IMR-90 (cell line): ENCODE measurements around the gene KIAA1328. TPM values are rescaled to one million over a fixed set of nuclear protein-coding genes. Genes with fewer than 3 reads are reported as not detected.

Experiments
- ATAC-seq: fragments of 200-7000 bp; cut with Tn5 transposase; 2 replicates; pipeline ENCODE4 v1.9.1; 2020; ENCODE audit warnings: low read depth, mild to moderate bottlenecking, moderate library complexity
- BruUV-seq: library from RNA; stranded (reverse); fragments of 400-500 nt; replicated peaks from 2 replicates; lab custom pipeline; 2021; lab: Mats Ljungman, UMichigan
- CTCF ChIA-PET: fragments of 300-600 bp; formaldehyde crosslinking; extraction: SDS; loops from one replicate; lab custom pipeline; 2021; ENCODE audit warnings: antibody characterized with exemption; lab: Yijun Ruan, JAX
- POLR2A ChIA-PET: fragments of 300-600 bp; sonication (Branson Sonifier 250); formaldehyde crosslinking; loops from one replicate; lab custom pipeline; 2022; ENCODE audit warnings: antibody characterized with exemption; ENCODE audit not compliant: unreplicated experiment; lab: Charles Lee
- DNase-seq: peaks from one replicate; pipeline ENCODE4 v3.0.0; 2013
- H2AFZ ChIP-seq: replicated peaks from 2 replicates; pipeline ENCODE3; 2013; ENCODE audit warnings: low read length, mild to moderate bottlenecking; ENCODE audit not compliant: poor library complexity
- H2AK5ac ChIP-seq: 2 replicates; pipeline ENCODE4 v1.6.1; 2013; ENCODE audit warnings: low read depth, low read length, inconsistent platforms
- H2AK9ac ChIP-seq: replicated peaks from 2 replicates; pipeline ENCODE3; 2013; ENCODE audit warnings: mild to moderate bottlenecking, low read depth, low read length, moderate library complexity; ENCODE audit not compliant: poor library complexity
- H2BK120ac ChIP-seq: 2 replicates; pipeline ENCODE4 v1.6.1; 2013; ENCODE audit warnings: low read depth, low read length, inconsistent platforms
- H2BK15ac ChIP-seq: 3 replicates; pipeline ENCODE4 v1.6.1; 2013; ENCODE audit warnings: low read depth, low read length, inconsistent platforms
- H2BK20ac ChIP-seq: 2 replicates; pipeline ENCODE4 v1.6.1; 2013; ENCODE audit warnings: low read depth, mild to moderate bottlenecking, inconsistent platforms, low read length, moderate library complexity
- H2BK5ac ChIP-seq: 2 replicates; pipeline ENCODE4 v1.6.1; 2013; ENCODE audit warnings: mild to moderate bottlenecking, low read depth, low read length, inconsistent platforms; ENCODE audit not compliant: poor library complexity, severe bottlenecking
- H3K14ac ChIP-seq: replicated peaks from 2 replicates; pipeline ENCODE4 v1.6.1; 2013; ENCODE audit warnings: low read depth, low read length, inconsistent platforms
- H3K18ac ChIP-seq: 2 replicates; pipeline ENCODE4 v1.6.1; 2013; ENCODE audit warnings: low read depth, low read length, control low read depth
- H3K23ac ChIP-seq: 2 replicates; pipeline ENCODE4 v1.6.1; 2013; ENCODE audit warnings: low read depth, low read length, inconsistent platforms
- H3K27ac ChIP-seq: 2 replicates; pipeline ENCODE4 v1.5.1; 2013; ENCODE audit warnings: mild to moderate bottlenecking, control low read depth, low read length; ENCODE audit not compliant: insufficient read depth
- H3K27me3 ChIP-seq: 2 replicates; pipeline ENCODE4 v1.6.1; 2013; ENCODE audit warnings: low read length; ENCODE audit not compliant: control insufficient read depth, insufficient read depth
- H3K36me3 ChIP-seq: 2 replicates; pipeline ENCODE4 v1.6.1; 2013; ENCODE audit warnings: low read length, mixed read lengths; ENCODE audit not compliant: control insufficient read depth, insufficient read depth
- H3K4ac ChIP-seq: 2 replicates; pipeline ENCODE4 v1.6.1; 2013; ENCODE audit warnings: low read depth, low read length, inconsistent platforms
- H3K4me1 ChIP-seq: 2 replicates; pipeline ENCODE4 v1.6.1; 2013; ENCODE audit warnings: low read length, mixed read lengths; ENCODE audit not compliant: control insufficient read depth, insufficient read depth
- H3K4me2 ChIP-seq: 2 replicates; pipeline ENCODE4 v1.6.1; 2013; ENCODE audit warnings: low read depth, mild to moderate bottlenecking, control low read depth, low read length, moderate library complexity
- H3K4me3 ChIP-seq: 2 replicates; pipeline ENCODE4 v1.5.1; 2013; ENCODE audit warnings: low read depth, mild to moderate bottlenecking, control low read depth, low read length, moderate library complexity; ENCODE audit not compliant: insufficient read depth
- H3K56ac ChIP-seq: 2 replicates; pipeline ENCODE4 v1.6.1; 2013; ENCODE audit warnings: low read length, inconsistent platforms; ENCODE audit not compliant: insufficient read depth; ENCODE audit errors: extremely low read depth
- H3K79me1 ChIP-seq, 2 experiments: 2 replicates each; pipeline ENCODE4 v1.6.1; 2013; ENCODE audit warnings: low read length in 2 of 2, inconsistent platforms in 1 of 2, low read depth in 1 of 2
- H3K9ac ChIP-seq: 2 replicates; pipeline ENCODE4 v1.6.1; 2013; ENCODE audit warnings: low read depth, low read length, control low read depth
- H3K9me1 ChIP-seq: 2 replicates; pipeline ENCODE4 v1.6.1; 2013; ENCODE audit warnings: low read length, inconsistent platforms; ENCODE audit not compliant: insufficient read depth
- H3K9me3 ChIP-seq: 2 replicates; pipeline ENCODE4 v1.6.1; 2013; ENCODE audit warnings: low read length; ENCODE audit not compliant: control insufficient read depth, insufficient read depth
- H4K20me1 ChIP-seq: 2 replicates; pipeline ENCODE4 v1.6.1; 2013; ENCODE audit warnings: low read length, inconsistent platforms; ENCODE audit not compliant: insufficient read depth
- H4K5ac ChIP-seq: 2 replicates; pipeline ENCODE4 v1.6.1; 2013; ENCODE audit warnings: mild to moderate bottlenecking, low read depth, low read length, control low read depth
- H4K8ac ChIP-seq, 2 experiments: 2 replicates each; pipeline ENCODE4 v1.6.1; 2013; ENCODE audit warnings: low read depth in 2 of 2, low read length in 2 of 2, control low read depth in 1 of 2, inconsistent platforms in 1 of 2
- H4K91ac ChIP-seq: 2 replicates; pipeline ENCODE4 v1.6.1; 2013; ENCODE audit warnings: low read depth, low read length, inconsistent platforms; ENCODE audit not compliant: insufficient read depth
- BHLHE40 ChIP-seq: fragments of 150-350 bp; IDR thresholded peaks from 2 replicates; pipeline ENCODE4 v1.6.1; 2016; ENCODE audit warnings: mild to moderate bottlenecking, low read depth, low read length
- CEBPB ChIP-seq: IDR thresholded peaks from 2 replicates; pipeline ENCODE4 v1.6.1; 2012; ENCODE audit warnings: low read depth, low read length, improper control_type of control experiment
- CHD1 ChIP-seq: IDR thresholded peaks from 2 replicates; pipeline ENCODE4 v1.6.1; 2012; ENCODE audit warnings: low read depth, low read length, improper control_type of control experiment
- FOS ChIP-seq: fragments of 150-350 bp; IDR thresholded peaks from 2 replicates; pipeline ENCODE4 v1.6.1; 2016; ENCODE audit warnings: low read depth, low read length
- MAFK ChIP-seq: IDR thresholded peaks from 2 replicates; pipeline ENCODE4 v1.6.1; 2012; ENCODE audit warnings: low read depth, low read length, improper control_type of control experiment
- MAZ ChIP-seq: IDR thresholded peaks from 2 replicates; pipeline ENCODE4 v1.6.1; 2012; ENCODE audit warnings: low read depth, mild to moderate bottlenecking, low read length, improper control_type of control experiment, moderate library complexity, borderline replicate concordance
- MXI1 ChIP-seq: IDR thresholded peaks from 2 replicates; pipeline ENCODE4 v1.6.1; 2012; ENCODE audit warnings: low read depth, mild to moderate bottlenecking, low read length, moderate library complexity, borderline replicate concordance
- NFE2L2 ChIP-seq: fragments of 150-350 bp; IDR thresholded peaks from 2 replicates; pipeline ENCODE4 v1.6.1; 2016; ENCODE audit warnings: low read depth, mild to moderate bottlenecking, low read length
- POLR2A ChIP-seq: IDR thresholded peaks from 2 replicates; pipeline ENCODE4 v1.6.1; 2012; ENCODE audit warnings: mild to moderate bottlenecking, low read depth, low read length
- RAD21 ChIP-seq: IDR thresholded peaks from 2 replicates; pipeline ENCODE4 v1.6.1; 2012; ENCODE audit warnings: low read length, improper control_type of control experiment
- RCOR1 ChIP-seq: IDR thresholded peaks from 2 replicates; pipeline ENCODE4 v1.6.1; 2012; ENCODE audit warnings: mild to moderate bottlenecking, low read length, improper control_type of control experiment; ENCODE audit not compliant: insufficient replicate concordance
- RFX5 ChIP-seq: IDR thresholded peaks from 2 replicates; pipeline ENCODE4 v1.8.0; 2012; ENCODE audit warnings: low read depth, mild to moderate bottlenecking, low read length, moderate library complexity
- WGBS, 2 experiments: methylation state at CpG; one replicate each; pipeline versions ENCODE4 v1.1.5 to v1.1.7; 2013; ENCODE audit warnings: missing lambda C conversion rate in 2 of 2; ENCODE audit not compliant: insufficient read length in 1 of 2; ENCODE audit errors: extremely low coverage in 2 of 2; 5-methylcytosine and 5-hydroxymethylcytosine counted together
- dilution Hi-C: fragments of 300-500 bp; cut with HindIII; formaldehyde crosslinking; loops from one replicate; pipeline ENCODE4 v1.14.3; 2018; ENCODE audit warnings: low sequenced_read_pairs; ENCODE audit not compliant: unreplicated experiment
- in situ Hi-C: fragments of 300-500 bp; cut with MboI; formaldehyde crosslinking; loops from 3 replicates; pipeline ENCODE4 v1.14.3; 2019; ENCODE audit warnings: low sequenced_read_pairs, inconsistent platforms, mixed read lengths
- intact Hi-C: fragments of 100-400 bp; cut with micrococcal nuclease; formaldehyde crosslinking; loops from 2 replicates; pipeline ENCODE4 v1.10.0; 2022
- polyA plus RNA-seq, 3 experiments: library from polyadenylated mRNA; depleted of rRNA; stranded (reverse); fragments of >200 nt; gene quantifications; 2 replicates each; pipeline ENCODE4 v1.2.3, GENCODE V29; 2012; ENCODE audit warnings: low replicate concordance in 1 of 3
- total RNA-seq: library from RNA; depleted of rRNA; stranded (reverse); fragments of >200 nt; gene quantifications from 2 replicates; pipeline ENCODE4 v1.2.3, GENCODE V29; 2012
- TF ChIP-seq, protein P1 (sequence below): fragments of 150-350 bp; IDR thresholded peaks from 2 replicates; pipeline ENCODE4 v1.6.1; 2017; ENCODE audit warnings: mild to moderate bottlenecking, antibody characterized with exemption, low read length, low read depth
- TF ChIP-seq, protein P2 (sequence below): fragments of 150-350 bp; IDR thresholded peaks from 2 replicates; pipeline ENCODE4 v1.6.1; 2016; ENCODE audit warnings: low read depth, mild to moderate bottlenecking, low read length, moderate library complexity, borderline replicate concordance
- TF ChIP-seq, protein P3 (sequence below): conservative IDR thresholded peaks from 2 replicates; pipeline ENCODE4 v1.5.1; 2012; ENCODE audit warnings: mild to moderate bottlenecking, low read depth, low read length, improper control_type of control experiment

KIAA1328 gene
- total and polyA plus RNA-seq, 2 of the 4 experiments (the other 2 are of a cell fraction): 2.4 to 7.0 TPM

DNA sequence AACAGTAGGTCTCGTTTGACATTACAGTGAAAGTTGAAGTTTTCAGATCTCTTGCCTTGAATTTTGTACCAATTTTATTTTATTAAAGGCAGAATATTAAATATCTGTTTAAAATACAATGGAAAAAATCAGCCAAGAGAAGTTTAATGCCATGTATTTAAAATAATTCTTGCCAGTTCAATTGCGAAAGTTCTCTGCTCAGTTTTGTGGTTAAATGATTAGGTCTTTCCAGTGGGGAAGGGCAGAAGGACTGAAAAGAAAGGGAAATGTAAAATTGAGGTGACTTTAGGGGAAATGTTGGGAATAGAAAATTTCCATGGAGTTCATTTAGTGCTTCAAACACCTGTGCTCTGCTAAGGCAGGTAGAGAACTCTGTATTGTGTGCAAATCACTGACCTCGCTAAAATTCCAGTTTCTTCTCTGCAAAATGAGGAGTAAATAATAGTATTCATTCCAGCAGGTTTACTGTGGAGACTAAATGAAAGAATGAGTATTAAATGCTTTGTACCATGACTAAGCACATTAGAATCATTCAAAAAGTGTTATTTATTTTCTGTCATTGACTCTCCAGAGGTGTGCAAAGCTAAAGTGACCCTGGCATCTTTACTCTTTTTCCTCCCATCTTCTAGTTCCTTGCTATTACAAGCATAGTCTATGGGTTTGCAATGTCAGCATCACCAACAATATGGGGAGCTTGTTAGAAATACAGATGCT, 74.4 kb downstream of the KIAA1328 start:
- Histone ChIP-seq H4K20me1 (no peaks in the 10 kb centered on the region), H2BK120ac (no peak overlapping the region), H3K9ac (no peak overlapping the region), H2BK15ac (no peak overlapping the region), H3K23ac (no peak overlapping the region), H4K5ac (0 out of 2 replicates have a peak overlapping the region, but pooled peaks have one; percentile 40), H2BK20ac (no peak overlapping the region), H2BK5ac (no peak overlapping the region), H3K9me3 (no peaks in the 10 kb centered on the region), H2AK5ac (no peak overlapping the region), H3K4me2 (peak overlapping the region; percentile 82; the same call in 1 of the 2 replicates), H2AFZ (no peak overlapping the region), H3K27ac (no peak overlapping the region), H4K8ac (no peak overlapping the region), H3K56ac (no peak overlapping the region), H2AK9ac (no peak overlapping the region), H3K79me1 (no peaks in the 10 kb centered on the region; a peak in 1 of 4 replicates), H3K27me3 (no peaks in the 10 kb centered on the region), H3K4me1 (peaks cover 7% of the 10 kb centered on the region; the same call in 1 of the 2 replicates), H3K14ac (no peak overlapping the region), H3K36me3 (no peaks in the 10 kb centered on the region), H3K9me1 (no peaks in the 10 kb centered on the region), H3K4ac (no peak overlapping the region), H3K18ac (no peak overlapping the region; the same call in 1 of the 2 replicates), H3K4me3 (no peak overlapping the region), H4K91ac (no peak overlapping the region)
- no TSS peak for BruUV-seq
- DNase-seq (peak; percentile 27), ATAC-seq (peak; percentile 42; the same call in 1 of the 2 replicates)
- intact Hi-C loops (no loop called here), dilution Hi-C loops (no loop called here), in situ Hi-C loops (no loop called here)
- POLR2A ChIA-PET: no interaction called here
- CTCF ChIA-PET: interaction anchor here (0.6 to 1.2 kb wide), 2 partner anchors 39 to 51 kb away, joined by 3 to 6 read pairs; no protein-coding TSS in a partner anchor
- 100% methylated on average over 1 of the region's 3 CpGs; no CpG with 5 or more reads in 1 of the 2 experiments for WGBS, 2 experiments
- TF ChIP-seq CHD1 (no peak), MAFK (0 out of 2 replicates have a peak, but pooled peaks have one; percentile 7), RAD21 (no peak), FOS (no peak), CEBPB (peak; percentile 71), MAZ (no peak), BHLHE40 (no peak), POLR2A (no peak), RCOR1 (no peak), RFX5 (no peak), NFE2L2 (peak; percentile 76), MXI1 (no peak)
- TF ChIP-seq, protein P1, sequence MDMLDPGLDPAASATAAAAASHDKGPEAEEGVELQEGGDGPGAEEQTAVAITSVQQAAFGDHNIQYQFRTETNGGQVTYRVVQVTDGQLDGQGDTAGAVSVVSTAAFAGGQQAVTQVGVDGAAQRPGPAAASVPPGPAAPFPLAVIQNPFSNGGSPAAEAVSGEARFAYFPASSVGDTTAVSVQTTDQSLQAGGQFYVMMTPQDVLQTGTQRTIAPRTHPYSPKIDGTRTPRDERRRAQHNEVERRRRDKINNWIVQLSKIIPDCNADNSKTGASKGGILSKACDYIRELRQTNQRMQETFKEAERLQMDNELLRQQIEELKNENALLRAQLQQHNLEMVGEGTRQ: no peak
- TF ChIP-seq, protein P2, sequence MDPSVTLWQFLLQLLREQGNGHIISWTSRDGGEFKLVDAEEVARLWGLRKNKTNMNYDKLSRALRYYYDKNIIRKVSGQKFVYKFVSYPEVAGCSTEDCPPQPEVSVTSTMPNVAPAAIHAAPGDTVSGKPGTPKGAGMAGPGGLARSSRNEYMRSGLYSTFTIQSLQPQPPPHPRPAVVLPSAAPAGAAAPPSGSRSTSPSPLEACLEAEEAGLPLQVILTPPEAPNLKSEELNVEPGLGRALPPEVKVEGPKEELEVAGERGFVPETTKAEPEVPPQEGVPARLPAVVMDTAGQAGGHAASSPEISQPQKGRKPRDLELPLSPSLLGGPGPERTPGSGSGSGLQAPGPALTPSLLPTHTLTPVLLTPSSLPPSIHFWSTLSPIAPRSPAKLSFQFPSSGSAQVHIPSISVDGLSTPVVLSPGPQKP: no peak
- TF ChIP-seq, protein P3, sequence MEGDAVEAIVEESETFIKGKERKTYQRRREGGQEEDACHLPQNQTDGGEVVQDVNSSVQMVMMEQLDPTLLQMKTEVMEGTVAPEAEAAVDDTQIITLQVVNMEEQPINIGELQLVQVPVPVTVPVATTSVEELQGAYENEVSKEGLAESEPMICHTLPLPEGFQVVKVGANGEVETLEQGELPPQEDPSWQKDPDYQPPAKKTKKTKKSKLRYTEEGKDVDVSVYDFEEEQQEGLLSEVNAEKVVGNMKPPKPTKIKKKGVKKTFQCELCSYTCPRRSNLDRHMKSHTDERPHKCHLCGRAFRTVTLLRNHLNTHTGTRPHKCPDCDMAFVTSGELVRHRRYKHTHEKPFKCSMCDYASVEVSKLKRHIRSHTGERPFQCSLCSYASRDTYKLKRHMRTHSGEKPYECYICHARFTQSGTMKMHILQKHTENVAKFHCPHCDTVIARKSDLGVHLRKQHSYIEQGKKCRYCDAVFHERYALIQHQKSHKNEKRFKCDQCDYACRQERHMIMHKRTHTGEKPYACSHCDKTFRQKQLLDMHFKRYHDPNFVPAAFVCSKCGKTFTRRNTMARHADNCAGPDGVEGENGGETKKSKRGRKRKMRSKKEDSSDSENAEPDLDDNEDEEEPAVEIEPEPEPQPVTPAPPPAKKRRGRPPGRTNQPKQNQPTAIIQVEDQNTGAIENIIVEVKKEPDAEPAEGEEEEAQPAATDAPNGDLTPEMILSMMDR: no peak
